ENCODE results near the gene NDC80.
"Not testable (repeated sequence)": the region's sequence is repeated elsewhere in the genome, so short reads cannot be mapped to it uniquely, and the experiment has no call there.

NDC80 gene

GRCh38 chr18:2538236-2538635 lies 33.1 kb upstream of the NDC80 start:
- no peaks in the 10 kb centered on the region for H3K27me3 ChIP-seq (ENCODE audit: control insufficient read depth in 1 of 2, insufficient read depth in 1 of 2, low read length in 2 of 2)
- H2BK5ac ChIP-seq (ENCODE audit: low read depth, low read length, poor library complexity, severe bottlenecking) = no peak overlapping the region
- no peak overlapping the region for H2AFZ ChIP-seq (ENCODE audit: low read depth, low read length)
- H2AK5ac ChIP-seq (ENCODE audit: low read length, severe bottlenecking) = peak overlapping the region; percentile 99
- peaks cover 1% of the 10 kb centered on the region for H3K9me3 ChIP-seq (ENCODE audit: control insufficient read depth, low read length)
- H3K18ac ChIP-seq (ENCODE audit: low read depth in 1 of 2, low read length in 2 of 2) = no peak overlapping the region
- no peak overlapping the region for H3K4me2 ChIP-seq (ENCODE audit: low read length, poor library complexity, severe bottlenecking)
- no peak overlapping the region for H3K14ac ChIP-seq (ENCODE audit: low read length in 2 of 2)
- no peak overlapping the region for H3K4me3 ChIP-seq (ENCODE audit: insufficient read depth in 1 of 2, low read depth in 1 of 2, low read length in 2 of 2)
- no peak for DNase-seq
- peaks cover 3% of the 10 kb centered on the region for H3K4me1 ChIP-seq (ENCODE audit: control insufficient read depth, insufficient read depth, low read depth, low read length)
- H3K36me3 ChIP-seq (ENCODE audit: control insufficient read depth in 1 of 2, insufficient read depth in 2 of 2, low read depth in 1 of 2, low read length in 2 of 2) = peaks cover 0 to 11% of the 10 kb centered on the region in 2 experiments
- H4K8ac ChIP-seq (ENCODE audit: low read length) = no peak overlapping the region
- H3K23ac ChIP-seq (ENCODE audit: low read length in 2 of 2) = no peak overlapping the region
- no peak overlapping the region for H2BK120ac ChIP-seq (ENCODE audit: low read depth, low read length)
- H3K79me1 ChIP-seq (replicated peaks; ENCODE audit: low read length, poor library complexity, severe bottlenecking) = no peaks in the 10 kb centered on the region
- WGBS = 100% methylated on average over 1 of the region's 1 CpG
- H3K9ac ChIP-seq (ENCODE audit: low read length) = peak overlapping the region; percentile 27
- no peak overlapping the region for H2BK12ac ChIP-seq (ENCODE audit: low read length in 2 of 2)
- H2BK15ac ChIP-seq (ENCODE audit: low read depth, poor library complexity, severe bottlenecking) = no peak overlapping the region
- no peak overlapping the region for H4K91ac ChIP-seq (ENCODE audit: low read length)
- peak overlapping the region; percentile 49 for H3K27ac ChIP-seq (ENCODE audit: low read length, poor library complexity, severe bottlenecking)
- no peak overlapping the region for H3K4ac ChIP-seq (ENCODE audit: low read depth in 1 of 2, low read length in 2 of 2)

GRCh38 chr18:2538844-2539243 lies 32.5 kb upstream of the NDC80 start:
- H3K4me3 ChIP-seq (ENCODE audit: insufficient read depth in 1 of 2, low read depth in 1 of 2, low read length in 2 of 2) = no peak overlapping the region
- H2BK15ac ChIP-seq (ENCODE audit: low read depth, poor library complexity, severe bottlenecking) = no peak overlapping the region
- H3K14ac ChIP-seq (ENCODE audit: low read length in 2 of 2) = no peak overlapping the region
- H2AFZ ChIP-seq (ENCODE audit: low read depth, low read length) = no peak overlapping the region
- no peak overlapping the region for H3K4me2 ChIP-seq (ENCODE audit: low read length, poor library complexity, severe bottlenecking)
- no peak overlapping the region for H3K27ac ChIP-seq (ENCODE audit: low read length, poor library complexity, severe bottlenecking)
- H3K27me3 ChIP-seq (ENCODE audit: control insufficient read depth in 1 of 2, insufficient read depth in 1 of 2, low read length in 2 of 2) = no peaks in the 10 kb centered on the region
- H2BK12ac ChIP-seq (ENCODE audit: low read length in 2 of 2) = no peak overlapping the region
- no peak overlapping the region for H3K4ac ChIP-seq (ENCODE audit: low read depth in 1 of 2, low read length in 2 of 2)
- no CpG with 5 or more reads among the region's 1 CpG for WGBS
- no peak overlapping the region for H3K18ac ChIP-seq (ENCODE audit: low read depth in 1 of 2, low read length in 2 of 2)
- H3K4me1 ChIP-seq (ENCODE audit: control insufficient read depth, insufficient read depth, low read depth, low read length) = peaks cover 3% of the 10 kb centered on the region
- peak overlapping the region; percentile 27 for H3K9ac ChIP-seq (ENCODE audit: low read length)
- no peak overlapping the region for H2BK120ac ChIP-seq (ENCODE audit: low read depth, low read length)
- peak overlapping the region; percentile 19 for H2BK5ac ChIP-seq (ENCODE audit: low read depth, low read length, poor library complexity, severe bottlenecking)
- H4K91ac ChIP-seq (ENCODE audit: low read length) = no peak overlapping the region
- H3K23ac ChIP-seq (ENCODE audit: low read length in 2 of 2) = no peak overlapping the region
- H3K36me3 ChIP-seq (ENCODE audit: control insufficient read depth in 1 of 2, insufficient read depth in 2 of 2, low read depth in 1 of 2, low read length in 2 of 2) = peaks cover 0 to 11% of the 10 kb centered on the region in 2 experiments
- no peaks in the 10 kb centered on the region for H3K9me3 ChIP-seq (ENCODE audit: control insufficient read depth, low read length)
- no peak overlapping the region for H2AK5ac ChIP-seq (ENCODE audit: low read length, severe bottlenecking)
- no peak overlapping the region for H4K8ac ChIP-seq (ENCODE audit: low read length)
- H3K79me1 ChIP-seq (replicated peaks; ENCODE audit: low read length, poor library complexity, severe bottlenecking) = no peaks in the 10 kb centered on the region
- no peak for DNase-seq

GRCh38 chr18:2540575-2540974 lies 30.8 kb upstream of the NDC80 start:
- Histone ChIP-seq H3K36me3 (ENCODE audit: control insufficient read depth in 1 of 2, insufficient read depth in 2 of 2, low read depth in 1 of 2, low read length in 2 of 2) (peaks cover 0 to 4% of the 10 kb centered on the region in 2 experiments), H3K4me1 (ENCODE audit: control insufficient read depth, insufficient read depth, low read depth, low read length) (peaks cover 2% of the 10 kb centered on the region), H3K18ac (ENCODE audit: low read depth in 1 of 2, low read length in 2 of 2) (no peak overlapping the region), H3K23ac (ENCODE audit: low read length in 2 of 2) (no peak overlapping the region), H2BK12ac (ENCODE audit: low read length in 2 of 2) (no peak overlapping the region), H2BK5ac (ENCODE audit: low read depth, low read length, poor library complexity, severe bottlenecking) (no peak overlapping the region), H3K14ac (ENCODE audit: low read length in 2 of 2) (no peak overlapping the region), H4K91ac (ENCODE audit: low read length) (no peak overlapping the region), H4K8ac (ENCODE audit: low read length) (no peak overlapping the region), H2BK120ac (ENCODE audit: low read depth, low read length) (no peak overlapping the region), H3K9me3 (ENCODE audit: control insufficient read depth, low read length) (no peaks in the 10 kb centered on the region), H3K4me3 (ENCODE audit: insufficient read depth in 1 of 2, low read depth in 1 of 2, low read length in 2 of 2) (no peak overlapping the region), H3K27me3 (ENCODE audit: control insufficient read depth in 1 of 2, insufficient read depth in 1 of 2, low read length in 2 of 2) (no peaks in the 10 kb centered on the region), H3K27ac (ENCODE audit: low read length, poor library complexity, severe bottlenecking) (no peak overlapping the region), H2AFZ (ENCODE audit: low read depth, low read length) (no peak overlapping the region), H3K79me1 (replicated peaks; ENCODE audit: low read length, poor library complexity, severe bottlenecking) (no peaks in the 10 kb centered on the region), H3K9ac (ENCODE audit: low read length) (peak overlapping the region; percentile 43), H2AK5ac (ENCODE audit: low read length, severe bottlenecking) (no peak overlapping the region), H2BK15ac (ENCODE audit: low read depth, poor library complexity, severe bottlenecking) (no peak overlapping the region), H3K4me2 (ENCODE audit: low read length, poor library complexity, severe bottlenecking) (no peak overlapping the region), H3K4ac (ENCODE audit: low read depth in 1 of 2, low read length in 2 of 2) (no peak overlapping the region)
- DNase-seq = no peak
- no CpG with 5 or more reads among the region's 4 CpGs for WGBS

DNA sequence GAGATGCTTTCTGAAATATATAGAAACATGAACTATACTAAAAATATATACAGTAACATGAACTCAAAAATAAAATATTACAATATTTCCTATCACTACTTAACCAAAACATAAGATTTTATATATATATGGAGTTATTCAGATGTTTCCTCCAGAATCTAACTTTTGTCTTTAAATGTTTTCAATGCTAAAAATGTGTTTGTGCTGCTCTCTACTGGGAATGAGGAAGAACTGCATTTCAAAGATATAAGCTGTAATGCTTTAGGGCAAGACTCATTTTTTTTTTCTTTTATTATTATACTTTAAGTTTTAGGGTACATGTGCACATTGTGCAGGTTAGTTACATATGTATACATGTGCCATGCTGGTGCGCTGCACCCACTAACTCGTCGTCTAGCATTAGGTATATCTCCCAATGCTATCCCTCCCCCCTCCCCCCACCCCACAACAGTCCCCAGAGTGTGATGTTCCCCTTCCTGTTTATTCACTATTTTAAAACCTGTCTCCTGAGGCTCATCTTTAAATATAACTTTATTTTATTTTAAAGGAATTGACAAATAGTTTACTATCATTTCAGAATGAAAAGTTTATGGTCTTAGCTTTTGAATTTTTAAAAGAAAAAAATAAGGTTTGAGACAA lies 29.3 kb upstream of the NDC80 start:
- not testable (repeated sequence) for H3K23ac ChIP-seq (ENCODE audit: low read length in 2 of 2); H3K4me1 ChIP-seq (ENCODE audit: control insufficient read depth, insufficient read depth, low read depth, low read length)
- no CpG with 5 or more reads among the region's 3 CpGs for WGBS

More for the DNA sequence above, 29.3 kb upstream of the NDC80 start:
- H3K27ac ChIP-seq (ENCODE audit: low read length, poor library complexity, severe bottlenecking); H3K9me3 ChIP-seq (ENCODE audit: control insufficient read depth, low read length); H2AFZ ChIP-seq (ENCODE audit: low read depth, low read length); H2AK5ac ChIP-seq (ENCODE audit: low read length, severe bottlenecking); H4K91ac ChIP-seq (ENCODE audit: low read length); H3K14ac ChIP-seq (ENCODE audit: low read length in 2 of 2); H3K18ac ChIP-seq (ENCODE audit: low read depth in 1 of 2, low read length in 2 of 2); H3K4me3 ChIP-seq (ENCODE audit: insufficient read depth in 1 of 2, low read depth in 1 of 2, low read length in 2 of 2); H3K36me3 ChIP-seq (ENCODE audit: control insufficient read depth in 1 of 2, insufficient read depth in 2 of 2, low read depth in 1 of 2, low read length in 2 of 2); H2BK12ac ChIP-seq (ENCODE audit: low read length in 2 of 2); H3K4ac ChIP-seq (ENCODE audit: low read depth in 1 of 2, low read length in 2 of 2); H2BK15ac ChIP-seq (ENCODE audit: low read depth, poor library complexity, severe bottlenecking); H2BK120ac ChIP-seq (ENCODE audit: low read depth, low read length); H3K4me2 ChIP-seq (ENCODE audit: low read length, poor library complexity, severe bottlenecking); H3K27me3 ChIP-seq (ENCODE audit: control insufficient read depth in 1 of 2, insufficient read depth in 1 of 2, low read length in 2 of 2); H4K8ac ChIP-seq (ENCODE audit: low read length); H3K79me1 ChIP-seq (replicated peaks; ENCODE audit: low read length, poor library complexity, severe bottlenecking); H2BK5ac ChIP-seq (ENCODE audit: low read depth, low read length, poor library complexity, severe bottlenecking): not testable (repeated sequence)
- peak; percentile 52 for DNase-seq
- H3K9ac ChIP-seq (ENCODE audit: low read length) = peak overlapping the region; percentile 43
